ENCODE results near the gene BRD9.
"Not testable (repeated sequence)": the region's sequence is repeated elsewhere in the genome, so short reads cannot be mapped to it uniquely, and the experiment has no call there.

BRD9 gene

GRCh38 chr5:878677-879076 is 13.9 kb downstream of the BRD9 start:
- not testable (repeated sequence) for DNase-seq

DNA sequence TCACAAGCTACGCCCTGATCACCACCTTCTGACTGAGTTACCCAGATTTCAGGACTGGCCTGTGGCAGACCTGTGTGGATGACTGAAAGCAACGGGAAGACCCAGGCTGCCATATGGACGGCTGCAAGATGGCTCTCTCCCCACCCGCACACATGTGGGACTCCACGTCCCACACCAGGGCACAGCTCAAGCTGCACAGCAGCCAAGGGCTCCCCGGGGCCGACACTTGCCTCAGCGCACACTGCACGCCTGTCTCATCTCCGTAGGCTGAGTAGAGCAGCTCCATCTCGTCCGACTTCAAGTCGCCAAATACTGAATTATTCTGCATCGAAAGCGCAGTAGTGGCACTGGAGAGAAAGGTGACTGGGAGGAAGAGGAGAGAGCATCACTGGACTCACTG is 14.5 kb downstream of the BRD9 start:
- DNase-seq = no peak

DNA sequence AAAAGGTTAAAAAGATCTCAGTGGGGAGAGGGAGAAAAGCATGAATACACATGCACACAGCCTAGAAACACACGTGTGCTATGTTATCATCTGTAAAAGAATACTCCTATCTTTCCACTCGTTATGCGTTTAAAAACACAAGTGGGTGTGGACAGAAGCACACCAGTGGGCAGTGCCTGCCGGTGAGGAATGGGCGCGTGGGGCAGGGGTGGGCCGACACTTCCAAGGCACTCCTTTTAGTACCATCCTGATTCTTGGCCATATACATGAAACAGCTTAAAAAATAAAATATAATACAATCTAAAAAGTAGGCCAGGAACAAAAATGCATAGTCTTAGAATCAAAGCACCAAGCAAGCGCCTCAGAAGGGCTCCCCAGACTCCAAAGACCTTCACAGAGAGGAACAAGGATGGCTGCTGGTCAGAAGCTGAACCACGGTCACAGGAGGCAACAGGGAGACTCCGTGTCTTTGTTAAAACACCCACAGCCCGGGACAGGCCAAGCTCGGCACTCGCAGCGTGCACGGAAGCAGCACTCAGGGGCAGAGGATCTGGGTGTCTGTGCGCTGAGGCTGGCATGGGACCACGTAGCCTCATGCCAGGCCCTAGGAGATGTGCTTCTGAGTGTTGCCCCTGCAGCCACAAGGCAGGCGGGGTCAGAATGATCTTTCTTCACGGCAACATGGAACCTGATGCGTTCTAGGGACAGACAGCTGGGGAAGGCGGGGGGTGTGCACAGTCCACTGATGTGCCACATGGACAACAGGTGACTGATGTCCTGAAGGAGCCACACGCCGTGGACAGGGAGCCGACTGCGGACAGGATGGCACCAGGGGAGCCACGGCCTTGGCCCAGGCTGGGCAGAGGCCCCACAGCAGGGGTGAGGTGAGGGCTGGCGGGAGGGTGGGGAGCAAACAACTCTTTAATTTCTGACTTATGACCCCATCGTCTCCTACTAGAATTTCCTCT is 15.9 kb downstream of the BRD9 start:
- DNase-seq = no peak

GRCh38 chr5:875931-876330 is 16.7 kb downstream of the BRD9 start:
- DNase-seq = no peak

- DNase-seq = no peak
These were observed 19.3 kb downstream of the BRD9 start for GRCh38 chr5:873328-873727.

GRCh38 chr5:872301-872700 is 20.3 kb downstream of the BRD9 start:
- DNase-seq = no peak

DNA sequence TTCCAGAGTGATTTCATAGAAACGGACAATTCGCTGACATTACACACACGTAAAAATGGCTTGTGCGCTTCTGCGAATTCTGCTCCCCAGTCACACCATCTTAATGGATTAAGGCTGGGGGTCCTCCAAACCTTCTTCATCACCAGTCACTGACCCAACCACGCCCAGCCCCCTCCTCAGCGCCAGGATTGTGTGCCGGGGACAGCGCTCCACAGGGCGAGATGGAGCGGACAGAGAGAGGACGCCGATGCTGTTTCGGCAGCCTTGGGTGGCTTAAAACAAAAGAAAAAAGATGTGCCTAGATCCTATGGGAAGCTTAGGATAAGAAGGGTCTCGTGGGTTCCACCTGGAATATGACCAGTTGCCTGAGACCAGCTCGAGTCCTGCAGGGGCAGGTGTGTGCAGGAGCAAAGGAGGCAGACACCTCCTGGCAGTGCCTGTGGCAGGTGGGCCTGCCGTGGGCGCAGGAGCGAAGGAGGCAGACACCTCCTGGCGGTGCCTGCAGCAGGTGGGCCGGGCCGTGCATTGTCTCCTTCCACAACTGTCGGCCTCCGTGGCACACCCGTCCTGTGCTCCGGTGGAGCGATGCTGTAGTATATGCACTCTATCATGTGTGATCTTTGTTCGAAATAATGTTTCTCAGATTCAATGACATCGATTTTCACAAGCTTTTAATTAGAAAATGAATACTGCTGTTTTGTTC is 20.9 kb downstream of the BRD9 start:
- DNase-seq = no peak

GRCh38 chr5:870956-871355 is 21.6 kb downstream of the BRD9 start:
- no peak for DNase-seq

GRCh38 chr5:868428-869135 is 24.0 kb downstream of the BRD9 start:
- no peak for DNase-seq

DNA sequence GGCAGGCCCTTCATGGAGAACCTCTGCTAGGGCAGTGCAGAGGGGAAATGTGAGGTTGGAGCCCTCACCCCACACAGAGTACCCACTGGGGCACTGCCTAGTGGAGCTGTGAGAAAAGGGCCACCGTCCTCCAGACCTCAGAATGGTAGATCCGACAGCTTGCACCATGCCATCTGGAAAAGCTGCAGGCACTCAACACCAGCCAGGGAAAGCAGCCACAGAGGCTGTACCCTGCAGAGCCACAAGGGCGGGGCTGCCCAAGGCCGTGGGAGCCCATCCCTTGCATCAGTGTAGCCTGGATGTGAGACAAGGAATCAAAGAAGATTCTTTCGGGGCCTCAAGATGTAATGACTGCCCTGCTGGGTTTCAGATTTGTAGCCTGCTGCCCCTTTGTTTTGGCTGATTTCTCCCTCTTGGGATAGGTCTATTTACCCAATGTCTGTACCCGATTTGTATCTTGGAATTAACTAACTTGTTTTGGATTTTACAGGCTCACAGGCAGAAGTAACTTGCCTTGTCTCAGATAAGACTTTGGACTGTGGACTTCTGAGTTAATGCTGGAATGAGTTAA is 25.2 kb downstream of the BRD9 start:
- no peak for DNase-seq

DNA sequence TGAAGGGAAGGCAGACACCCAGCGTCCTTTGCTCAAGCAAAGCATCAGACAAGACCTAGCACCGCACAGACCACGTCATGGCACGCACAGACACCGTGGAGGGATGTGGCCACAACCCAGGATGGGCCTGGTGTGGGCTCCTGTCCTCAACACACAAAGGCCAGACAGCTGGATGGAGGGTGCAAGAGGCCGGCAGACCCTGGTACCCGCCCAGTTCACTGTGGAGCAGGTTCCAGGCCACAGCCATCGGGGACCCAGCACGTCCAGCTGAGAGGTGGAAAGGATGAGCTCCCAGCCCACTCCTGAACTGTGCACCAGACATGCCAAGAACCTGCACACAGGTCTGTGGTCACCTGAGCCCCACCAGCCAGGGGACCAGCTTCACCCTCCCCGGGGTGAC is 26.8 kb downstream of the BRD9 start:
- no peak for DNase-seq

DNA sequence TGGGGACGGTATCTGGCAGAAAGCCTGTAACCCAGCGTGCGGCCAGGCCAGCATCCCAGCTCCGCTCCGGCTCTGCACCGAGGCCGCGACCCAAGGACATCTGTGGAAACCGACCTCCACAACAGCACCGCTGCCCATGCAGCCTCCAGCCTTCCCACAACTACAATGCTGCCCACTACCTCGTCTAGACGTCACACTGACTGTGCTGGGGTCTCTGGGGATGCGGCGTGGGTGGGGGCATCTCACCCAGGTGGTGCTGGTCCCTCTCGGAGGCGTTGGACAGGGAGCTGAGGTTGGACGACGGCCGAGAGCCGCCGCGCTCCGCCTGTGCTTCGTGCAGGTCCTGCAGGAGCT is 27.5 kb downstream of the BRD9 start:
- no peak for DNase-seq

- DNase-seq = no peak
These were observed 28.0 kb downstream of the BRD9 start for GRCh38 chr5:864492-865167.

GRCh38 chr5:863244-863805 is 29.3 kb downstream of the BRD9 start:
- DNase-seq = no peak

DNA sequence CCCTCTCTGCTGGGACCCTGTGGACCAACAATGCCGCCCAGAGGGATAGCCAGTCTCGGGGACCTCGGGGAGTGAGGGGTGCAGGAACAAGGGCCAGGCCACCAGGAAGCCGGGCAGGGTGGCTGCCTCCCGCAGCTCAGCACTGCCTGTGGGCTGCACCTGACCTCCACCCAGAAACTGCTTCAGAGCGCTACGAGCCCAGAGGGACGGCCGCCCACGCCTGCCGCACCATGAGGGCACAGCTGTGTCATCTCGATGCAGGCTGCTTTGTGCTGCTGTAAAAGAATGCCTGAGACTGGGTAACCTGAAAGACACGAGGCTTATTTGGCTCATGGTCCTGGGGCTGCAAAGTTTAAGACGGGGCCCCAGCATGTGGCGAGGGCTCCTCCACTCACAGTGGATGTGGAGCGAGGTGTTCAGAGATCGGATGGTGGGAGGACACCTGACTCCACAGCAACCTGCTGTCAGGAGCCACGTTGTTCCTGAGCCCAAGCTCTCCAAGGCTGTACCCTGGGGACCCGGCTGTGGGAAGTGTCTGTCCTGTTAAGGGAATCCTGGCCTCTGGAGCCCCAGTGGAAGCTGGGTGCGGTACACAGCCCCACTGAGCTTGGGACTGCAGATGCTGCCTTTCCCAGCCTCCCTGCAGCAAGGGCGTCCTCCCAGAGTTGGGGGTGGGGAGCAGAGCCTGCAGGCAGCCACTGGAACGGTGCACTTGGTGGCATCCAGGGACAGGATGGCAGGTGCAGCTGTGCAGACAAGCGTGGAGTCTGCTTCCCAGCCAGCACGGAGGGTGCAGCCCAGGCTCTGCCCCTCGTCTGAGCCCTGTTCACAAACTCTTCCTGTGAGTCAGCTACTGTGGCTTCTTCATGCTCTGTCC is 30.0 kb downstream of the BRD9 start:
- peak; percentile 36 for DNase-seq

- no peak for DNase-seq
These were observed 30.9 kb downstream of the BRD9 start for GRCh38 chr5:861442-862366.

- no peak for DNase-seq
These were observed 32.0 kb downstream of the BRD9 start for GRCh38 chr5:860506-861150.

GRCh38 chr5:859798-860296 is 32.8 kb downstream of the BRD9 start:
- DNase-seq = no peak

- no peak for DNase-seq
These were observed 33.2 kb downstream of the BRD9 start for GRCh38 chr5:859391-859790.
